ENCODE results near the gene PBRM1.

DNA sequence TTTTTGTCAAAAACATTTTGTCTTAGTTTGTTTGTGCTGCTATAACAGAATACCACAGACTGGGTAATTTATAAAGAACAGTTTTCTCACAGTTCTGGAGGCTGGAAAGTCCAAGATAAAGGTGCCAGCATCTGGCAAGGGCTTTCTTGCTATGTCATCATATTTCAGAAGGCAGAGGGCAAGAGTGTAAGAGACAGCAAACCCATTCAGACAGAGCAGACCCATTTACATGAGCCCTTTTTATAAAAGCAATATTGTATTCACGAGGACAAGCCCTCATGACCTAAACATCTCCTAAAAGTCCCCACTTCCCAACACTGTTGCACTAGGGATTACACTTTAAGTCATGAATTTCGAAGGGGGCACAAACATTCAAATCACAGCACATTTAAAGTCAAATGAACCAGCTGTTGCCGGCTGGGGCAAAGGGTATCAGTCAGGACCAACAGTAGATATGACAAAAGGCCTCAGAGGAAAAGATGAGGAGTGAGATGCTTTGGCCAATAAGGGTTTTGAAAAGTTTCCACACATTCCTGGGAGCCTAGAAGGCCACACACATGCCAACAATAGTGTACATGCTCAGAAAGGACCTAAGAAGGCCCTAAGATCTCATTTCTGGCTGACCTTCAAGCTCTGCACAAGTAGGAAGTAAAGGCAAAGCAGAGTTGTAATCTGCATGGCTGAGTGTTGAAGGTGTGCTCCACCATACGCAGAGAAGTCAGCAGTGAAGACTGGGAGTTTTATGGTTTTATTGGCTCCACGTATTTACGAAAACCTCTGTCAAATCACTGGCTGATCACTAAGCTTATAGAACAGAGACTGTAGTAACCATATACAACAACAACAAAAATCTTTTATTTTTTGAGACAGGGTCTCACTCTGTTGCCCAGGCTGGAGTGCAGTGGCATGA, 111.4 kb downstream of the PBRM1 start:
- TF ChIP-seq CTCF (IDR thresholded peaks at IDR 0.05) (no peak), POLR2A (IDR thresholded peaks at IDR 0.05) (no peak)

Measured in stomach (tissue), 4 donors.